ENCODE results near the gene TRMT61B.

DNA sequence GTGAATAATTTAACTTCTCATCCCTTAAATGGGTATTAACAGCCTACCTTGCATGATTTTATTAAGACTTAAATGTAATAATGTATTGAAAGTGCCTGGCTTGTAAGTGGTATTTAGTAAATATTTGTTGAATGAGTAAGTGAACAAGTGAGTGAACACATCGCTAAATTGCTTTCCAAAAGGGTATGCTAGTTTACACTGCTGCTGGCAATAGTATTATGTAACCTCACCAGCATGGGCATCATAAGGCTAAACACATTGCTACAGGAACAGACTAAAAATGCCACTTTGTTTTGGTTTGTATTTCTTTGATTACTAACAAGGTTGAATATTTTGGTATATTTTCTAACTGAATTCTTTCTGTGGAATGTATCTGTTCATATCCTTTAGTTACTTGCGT is 34.2 kb upstream of the TRMT61B start:
- TF ChIP-seq GLIS3 (CRISPR knock-in tag; IDR thresholded peaks at IDR 0.05) (no peak), BACH2 (CRISPR knock-in tag; IDR thresholded peaks at IDR 0.05; ENCODE audit: borderline replicate concordance) (no peak), ISL1 (CRISPR knock-in tag; IDR thresholded peaks at IDR 0.05) (no peak), ZFP30 (CRISPR knock-in tag; IDR thresholded peaks at IDR 0.05) (no peak), ARNTL (CRISPR knock-in tag; IDR thresholded peaks at IDR 0.05; ENCODE audit: borderline replicate concordance, low read depth) (no peak), CSDC2 (CRISPR knock-in tag; IDR thresholded peaks at IDR 0.05) (no peak), PPARA (CRISPR knock-in tag; IDR thresholded peaks at IDR 0.05; ENCODE audit: borderline replicate concordance) (no peak), TSHZ2 (CRISPR knock-in tag; IDR thresholded peaks at IDR 0.05) (no peak), TCF4 (CRISPR knock-in tag; IDR thresholded peaks at IDR 0.05; ENCODE audit: borderline replicate concordance) (no peak)
- TF ChIP-seq, protein P1, sequence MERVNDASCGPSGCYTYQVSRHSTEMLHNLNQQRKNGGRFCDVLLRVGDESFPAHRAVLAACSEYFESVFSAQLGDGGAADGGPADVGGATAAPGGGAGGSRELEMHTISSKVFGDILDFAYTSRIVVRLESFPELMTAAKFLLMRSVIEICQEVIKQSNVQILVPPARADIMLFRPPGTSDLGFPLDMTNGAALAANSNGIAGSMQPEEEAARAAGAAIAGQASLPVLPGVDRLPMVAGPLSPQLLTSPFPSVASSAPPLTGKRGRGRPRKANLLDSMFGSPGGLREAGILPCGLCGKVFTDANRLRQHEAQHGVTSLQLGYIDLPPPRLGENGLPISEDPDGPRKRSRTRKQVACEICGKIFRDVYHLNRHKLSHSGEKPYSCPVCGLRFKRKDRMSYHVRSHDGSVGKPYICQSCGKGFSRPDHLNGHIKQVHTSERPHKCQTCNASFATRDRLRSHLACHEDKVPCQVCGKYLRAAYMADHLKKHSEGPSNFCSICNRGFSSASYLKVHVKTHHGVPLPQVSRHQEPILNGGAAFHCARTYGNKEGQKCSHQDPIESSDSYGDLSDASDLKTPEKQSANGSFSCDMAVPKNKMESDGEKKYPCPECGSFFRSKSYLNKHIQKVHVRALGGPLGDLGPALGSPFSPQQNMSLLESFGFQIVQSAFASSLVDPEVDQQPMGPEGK (CRISPR knock-in tag; IDR thresholded peaks at IDR 0.05; ENCODE audit: borderline replicate concordance), result no peak

Data from SK-N-SH treated with all-trans-retinoic acid at 6 μM for 48 hours (cell line).